Measurements from ENCODE around the gene FCRLB.
"Not testable (repeated sequence)": the region's sequence is repeated elsewhere in the genome, so short reads cannot be mapped to it uniquely, and the experiment has no call there.

FCRLB gene

DNA sequence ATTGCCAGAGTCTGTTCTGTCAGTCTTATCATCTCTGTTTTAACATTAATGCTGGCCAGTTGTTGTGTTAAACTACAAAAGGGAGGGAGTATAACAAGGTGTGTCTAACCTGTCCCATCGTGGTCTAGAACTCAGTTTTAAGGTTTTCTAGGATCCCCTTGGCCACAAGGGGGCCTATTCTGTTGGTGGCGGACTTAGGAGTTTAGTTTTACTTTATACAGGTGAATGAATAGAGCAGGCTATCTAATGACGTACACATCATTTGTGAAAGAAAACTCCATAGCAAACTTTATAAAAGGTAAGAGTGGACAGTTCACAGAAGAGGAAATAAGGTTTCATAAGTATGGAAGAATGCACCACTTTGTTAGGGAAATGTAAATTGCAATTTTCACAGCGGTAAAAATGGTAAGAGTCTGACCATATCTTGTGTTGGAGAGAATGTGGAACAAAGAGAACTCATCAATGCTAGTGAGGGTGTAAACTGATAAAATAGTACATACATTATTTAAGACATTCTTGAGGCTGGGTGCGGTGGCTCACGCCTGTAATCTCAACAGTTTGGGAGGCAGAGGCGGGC is 42.3 kb downstream of the FCRLB start:
- peaks cover 33% of the 10 kb centered on the region for H3K4me1 Mint-ChIP-seq
- no peaks in the 10 kb centered on the region for H3K9me3 Mint-ChIP-seq
- H3K27me3 Mint-ChIP-seq: no peaks in the 10 kb centered on the region
- H3K4me3 Mint-ChIP-seq: peak overlapping the region; percentile 73
- H3K27ac Mint-ChIP-seq: peak overlapping the region; percentile 76
- peaks cover 4% of the 10 kb centered on the region for H3K36me3 Mint-ChIP-seq

DNA sequence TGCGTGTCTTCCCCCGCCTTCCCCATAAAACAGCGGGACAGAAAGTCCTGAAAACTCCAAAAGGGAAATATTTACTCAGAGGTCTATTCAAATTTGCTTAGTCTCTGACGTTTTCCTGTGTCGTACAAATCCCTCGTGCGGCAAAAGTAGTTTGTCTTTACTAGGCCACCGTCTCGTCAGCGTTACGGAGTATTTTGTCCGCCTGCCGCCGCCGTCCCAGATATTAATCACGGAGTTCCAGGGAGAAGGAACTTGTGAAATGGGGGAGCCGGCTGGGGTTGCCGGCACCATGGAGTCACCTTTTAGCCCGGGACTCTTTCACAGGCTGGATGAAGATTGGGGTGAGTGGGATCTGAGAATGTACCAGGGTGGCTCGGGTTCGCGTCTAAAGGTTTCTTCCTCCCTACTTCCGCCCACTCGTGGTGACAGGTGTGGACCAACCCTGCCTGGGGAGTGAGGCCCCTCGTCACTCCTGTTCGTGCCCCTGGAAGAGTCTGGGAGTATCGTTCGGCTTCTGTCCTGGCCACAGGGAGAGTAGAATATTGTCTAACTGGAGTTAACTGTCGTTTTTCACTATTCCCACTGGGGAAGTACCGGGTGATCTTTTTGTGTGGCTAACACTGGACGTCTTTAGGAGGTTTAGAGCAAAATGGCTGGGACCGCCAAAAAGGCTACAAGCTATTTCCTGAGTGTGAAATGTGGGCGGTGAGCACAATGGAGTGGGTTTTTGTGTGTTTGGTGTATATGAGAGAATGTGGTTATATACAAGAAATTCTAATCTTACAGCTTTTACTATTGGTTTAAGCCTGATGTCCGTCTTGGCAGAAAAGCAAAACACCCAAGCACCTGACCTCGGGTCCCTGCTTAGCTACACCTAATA is 45.0 kb downstream of the FCRLB start, which contains the start of gene ATF6:
ATF6 (plus strand) TSS at position 219 of the 880 bp plus-strand sequence; CDS start at position 260, 41 bp downstream.
- H3K4me3 Mint-ChIP-seq: peak within 1 kb of the TSS; percentile 98
- H3K9me3 Mint-ChIP-seq: no peaks in the 10 kb centered on the region
- peaks cover 53% of the 10 kb centered on the region for H3K4me1 Mint-ChIP-seq
- no peaks in the 10 kb centered on the region for H3K27me3 Mint-ChIP-seq
- H3K36me3 Mint-ChIP-seq: peaks cover 2% of the 10 kb centered on the region
- H3K27ac Mint-ChIP-seq: peak within 1 kb of the TSS; percentile 98

DNA sequence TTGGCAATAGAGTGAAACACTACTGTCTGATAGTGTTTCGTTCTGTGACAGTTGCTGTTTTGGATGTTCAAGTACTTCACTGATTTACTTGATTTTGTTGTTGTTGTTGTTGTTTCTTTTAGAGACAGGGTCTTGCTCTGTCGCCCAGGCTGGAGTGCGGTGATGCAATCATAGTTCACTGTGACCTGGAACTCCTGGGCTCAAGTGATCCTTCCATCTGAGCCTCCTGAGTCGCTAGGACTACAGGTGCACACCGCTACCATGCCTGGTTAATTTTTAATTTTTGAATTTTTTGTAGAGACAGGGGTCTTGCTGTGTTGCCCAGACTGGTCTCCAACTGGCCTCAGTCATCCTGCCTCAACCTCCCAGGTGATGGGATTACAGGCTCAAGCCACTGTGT is 47.1 kb downstream of the FCRLB start:
- H3K27ac Mint-ChIP-seq: no peak overlapping the region

DNA sequence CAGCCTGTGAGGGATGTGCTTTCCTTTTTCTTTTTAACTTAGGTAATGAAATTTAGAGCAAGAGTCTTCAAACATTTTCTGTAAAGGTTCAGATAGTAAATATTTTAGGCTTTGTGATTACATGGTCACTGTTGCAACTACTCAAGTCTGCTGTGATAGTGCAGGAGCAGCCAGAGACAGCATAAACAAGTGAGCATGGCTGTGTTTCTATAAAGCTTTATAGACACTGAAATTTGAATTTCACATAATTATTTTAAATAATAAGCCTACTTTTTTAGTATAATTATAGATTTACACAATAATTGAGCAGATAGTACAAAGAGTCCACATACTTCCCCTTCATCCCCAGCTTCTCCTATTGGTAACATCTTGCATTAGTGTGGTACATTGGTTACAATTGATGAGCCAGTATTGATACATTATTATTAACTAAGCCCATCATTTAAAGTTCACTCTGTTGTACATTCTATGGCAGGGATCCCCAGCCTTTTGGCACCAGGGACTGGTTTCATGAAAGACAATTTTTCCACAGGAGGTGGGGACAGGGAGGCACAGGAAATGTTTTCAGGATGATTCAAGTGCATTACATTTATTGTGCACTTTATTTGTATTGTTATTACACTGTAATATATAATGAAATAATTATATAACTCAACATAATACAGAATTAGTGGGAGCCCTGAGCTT is 47.8 kb downstream of the FCRLB start:
- peaks cover 2% of the 10 kb centered on the region for H3K36me3 Mint-ChIP-seq
- no peaks in the 10 kb centered on the region for H3K9me3 Mint-ChIP-seq
- peak overlapping the region; percentile 63 for H3K4me3 Mint-ChIP-seq
- H3K4me1 Mint-ChIP-seq: peaks cover 44% of the 10 kb centered on the region
- no peaks in the 10 kb centered on the region for H3K27me3 Mint-ChIP-seq
- no peak overlapping the region for H3K27ac Mint-ChIP-seq

More for the DNA sequence above, 47.1 kb downstream of the FCRLB start:
- H3K27me3 Mint-ChIP-seq: no peaks in the 10 kb centered on the region
- H3K4me1 Mint-ChIP-seq: peaks cover 51% of the 10 kb centered on the region
- H3K36me3 Mint-ChIP-seq: peaks cover 2% of the 10 kb centered on the region
- H3K9me3 Mint-ChIP-seq: no peaks in the 10 kb centered on the region
- H3K4me3 Mint-ChIP-seq: peak overlapping the region; percentile 98

DNA sequence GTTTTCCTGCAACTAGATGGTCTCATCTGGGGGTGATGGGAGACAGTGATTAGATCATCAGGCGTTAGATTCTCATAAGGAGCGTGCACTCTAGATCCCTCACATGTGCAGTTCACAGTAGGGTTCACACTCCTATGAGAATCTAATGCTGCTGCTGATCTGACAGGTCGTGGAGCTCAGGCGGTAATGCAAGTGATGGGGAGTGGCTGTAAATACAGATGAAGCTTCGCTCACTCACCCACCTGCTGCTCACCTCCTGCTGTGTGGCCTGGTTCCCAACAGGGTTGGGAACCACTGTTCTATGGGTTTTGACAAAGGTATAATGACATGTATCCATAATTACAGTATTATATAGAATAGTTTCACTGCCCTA is 48.3 kb downstream of the FCRLB start:
- H3K27ac Mint-ChIP-seq, H3K36me3 Mint-ChIP-seq, H3K9me3 Mint-ChIP-seq, H3K27me3 Mint-ChIP-seq: not testable (repeated sequence)
- Mint-ChIP-seq H3K4me3 (peak overlapping the region; percentile 31), H3K4me1 (peaks cover 44% of the 10 kb centered on the region)

DNA sequence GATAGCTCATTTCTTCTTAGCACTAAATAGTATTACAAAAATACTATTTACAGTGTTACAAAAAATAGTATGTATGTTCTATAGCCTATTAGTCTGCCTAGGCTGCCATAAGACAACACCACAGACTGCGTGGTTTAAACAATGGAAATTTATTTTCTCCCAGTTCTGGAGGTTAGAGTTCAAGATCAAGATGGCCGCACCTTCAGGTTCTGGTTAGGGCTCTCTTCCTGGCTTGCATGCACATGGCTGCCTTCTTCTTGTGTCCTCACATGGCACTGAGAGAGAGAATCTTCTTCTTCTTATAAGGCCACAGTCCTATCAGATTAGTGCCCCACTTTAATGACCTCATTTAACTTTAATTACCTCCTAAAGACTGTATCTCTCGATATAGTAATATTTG is 48.9 kb downstream of the FCRLB start:
- H3K9me3 Mint-ChIP-seq: no peaks in the 10 kb centered on the region
- peak overlapping the region; percentile 31 for H3K4me3 Mint-ChIP-seq
- H3K36me3 Mint-ChIP-seq: peaks cover 2% of the 10 kb centered on the region
- H3K27ac Mint-ChIP-seq: no peak overlapping the region
- H3K27me3 Mint-ChIP-seq: no peaks in the 10 kb centered on the region
- H3K4me1 Mint-ChIP-seq: peaks cover 44% of the 10 kb centered on the region

DNA sequence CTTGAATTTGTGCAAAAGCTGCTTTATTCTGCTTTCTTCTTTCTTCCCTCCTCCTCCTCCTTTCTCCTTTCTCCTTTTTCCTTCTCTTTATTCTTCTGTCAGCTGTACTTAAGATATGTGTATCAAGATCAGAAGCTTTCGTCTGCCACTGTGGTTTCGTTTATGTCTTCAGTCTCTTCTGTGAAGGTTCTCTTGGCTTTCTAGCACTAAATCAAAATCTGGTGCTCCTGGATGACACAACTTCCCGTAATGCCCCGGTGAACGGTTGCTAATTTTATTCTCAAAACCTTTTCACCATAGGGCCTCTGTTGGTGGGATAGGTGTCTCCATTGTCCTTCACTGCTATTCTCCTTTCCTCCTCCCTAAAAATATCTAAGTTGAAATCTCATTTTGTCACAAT is 49.8 kb downstream of the FCRLB start:
- Mint-ChIP-seq H3K4me3 (no peak overlapping the region), H3K36me3 (peaks cover 2% of the 10 kb centered on the region), H3K27ac (no peak overlapping the region), H3K27me3 (no peaks in the 10 kb centered on the region), H3K4me1 (peaks cover 43% of the 10 kb centered on the region), H3K9me3 (no peaks in the 10 kb centered on the region)

DNA sequence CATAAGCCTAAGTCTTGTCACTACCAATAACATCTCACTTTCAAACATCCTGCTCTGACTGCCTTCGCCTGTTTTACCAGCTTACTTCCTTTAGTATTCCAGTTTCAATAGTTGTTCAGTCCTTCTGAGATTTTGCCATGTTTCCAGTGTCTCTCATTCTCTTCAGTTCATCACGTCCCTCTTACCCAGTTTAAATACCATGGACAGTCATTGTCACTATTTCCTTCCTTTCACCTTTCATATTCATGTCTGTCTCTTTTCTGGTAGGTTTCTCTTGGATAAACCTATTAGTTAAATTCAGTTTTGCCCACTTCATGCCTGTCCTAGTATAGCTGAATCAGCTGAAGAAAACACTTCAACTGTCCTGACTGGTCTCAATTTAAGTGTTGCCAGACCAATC is 50.6 kb downstream of the FCRLB start:
- H3K9me3 Mint-ChIP-seq: no peaks in the 10 kb centered on the region
- peaks cover 2% of the 10 kb centered on the region for H3K36me3 Mint-ChIP-seq
- no peak overlapping the region for H3K4me3 Mint-ChIP-seq
- no peaks in the 10 kb centered on the region for H3K27me3 Mint-ChIP-seq
- no peak overlapping the region for H3K27ac Mint-ChIP-seq
- H3K4me1 Mint-ChIP-seq: peaks cover 35% of the 10 kb centered on the region

DNA sequence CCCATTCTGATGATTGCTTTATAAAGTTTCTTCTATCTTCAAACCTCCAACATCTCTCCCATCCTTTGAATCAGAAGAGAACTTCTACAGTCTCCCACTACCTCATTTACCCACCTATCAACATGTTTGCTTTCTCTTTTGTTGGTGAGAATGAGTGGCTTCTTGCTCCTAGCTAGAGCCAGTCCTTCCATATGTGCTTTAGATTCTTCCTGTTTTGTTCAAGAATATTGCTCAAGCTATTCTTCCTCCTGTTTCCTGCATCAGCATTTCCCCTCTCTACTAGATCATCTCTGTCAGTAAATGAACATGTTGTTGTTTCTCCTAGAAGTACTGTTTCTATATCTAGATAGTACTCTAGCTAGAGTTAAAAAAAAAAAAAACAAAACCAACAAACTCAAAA is 51.1 kb downstream of the FCRLB start:
- H3K36me3 Mint-ChIP-seq: peaks cover 2% of the 10 kb centered on the region
- H3K9me3 Mint-ChIP-seq: no peaks in the 10 kb centered on the region
- no peak overlapping the region for H3K27ac Mint-ChIP-seq
- no peaks in the 10 kb centered on the region for H3K27me3 Mint-ChIP-seq
- peaks cover 30% of the 10 kb centered on the region for H3K4me1 Mint-ChIP-seq
- no peak overlapping the region for H3K4me3 Mint-ChIP-seq

DNA sequence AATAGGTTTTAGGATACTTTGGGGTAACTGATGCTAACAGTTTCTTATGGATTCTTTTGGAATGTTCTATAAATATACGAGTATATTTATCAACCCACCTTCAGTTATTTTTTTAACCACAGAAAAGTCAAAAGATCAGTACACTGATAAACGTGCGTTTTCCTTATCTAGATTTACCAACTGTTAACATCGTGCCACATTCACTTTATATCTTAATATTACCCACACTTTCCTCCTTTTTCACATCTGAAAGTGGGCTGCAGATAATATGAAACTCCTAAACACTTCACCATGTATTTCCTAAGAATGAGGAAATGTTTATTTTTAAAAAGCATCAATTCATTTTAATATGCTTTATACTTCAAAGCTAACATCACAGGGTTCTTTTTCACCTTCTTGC is 52.4 kb downstream of the FCRLB start:
- H3K27me3 Mint-ChIP-seq: no peaks in the 10 kb centered on the region
- H3K9me3 Mint-ChIP-seq: no peaks in the 10 kb centered on the region
- H3K27ac Mint-ChIP-seq: peak overlapping the region; percentile 11
- peak overlapping the region; percentile 5 for H3K4me3 Mint-ChIP-seq
- H3K4me1 Mint-ChIP-seq: peaks cover 22% of the 10 kb centered on the region
- peaks cover 3% of the 10 kb centered on the region for H3K36me3 Mint-ChIP-seq

DNA sequence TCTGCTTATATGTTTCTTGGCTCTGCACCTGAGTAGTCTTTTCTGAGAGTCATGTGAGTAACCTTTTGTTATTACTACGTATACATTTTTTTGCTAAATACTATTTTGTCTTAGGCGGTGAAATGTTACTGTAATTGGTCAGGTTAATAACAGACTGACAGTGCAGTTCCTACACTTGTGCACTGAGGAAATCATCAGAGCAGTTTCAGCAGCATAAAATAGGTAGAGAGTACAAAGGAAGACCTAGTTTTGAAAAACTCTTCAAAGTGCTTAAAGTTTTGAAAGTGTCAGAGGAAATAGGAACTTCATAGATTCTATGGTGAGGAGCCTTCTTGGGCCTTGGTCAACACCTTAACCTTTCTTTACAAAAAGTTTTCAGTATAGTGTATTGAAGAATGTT is 55.9 kb downstream of the FCRLB start:
- peaks cover 4% of the 10 kb centered on the region for H3K36me3 Mint-ChIP-seq
- H3K27ac Mint-ChIP-seq: no peak overlapping the region
- no peak overlapping the region for H3K4me3 Mint-ChIP-seq
- no peaks in the 10 kb centered on the region for H3K27me3 Mint-ChIP-seq
- H3K9me3 Mint-ChIP-seq: no peaks in the 10 kb centered on the region
- H3K4me1 Mint-ChIP-seq: peaks cover 12% of the 10 kb centered on the region
